Measurements from ENCODE around the gene GNRH2.

DNA sequence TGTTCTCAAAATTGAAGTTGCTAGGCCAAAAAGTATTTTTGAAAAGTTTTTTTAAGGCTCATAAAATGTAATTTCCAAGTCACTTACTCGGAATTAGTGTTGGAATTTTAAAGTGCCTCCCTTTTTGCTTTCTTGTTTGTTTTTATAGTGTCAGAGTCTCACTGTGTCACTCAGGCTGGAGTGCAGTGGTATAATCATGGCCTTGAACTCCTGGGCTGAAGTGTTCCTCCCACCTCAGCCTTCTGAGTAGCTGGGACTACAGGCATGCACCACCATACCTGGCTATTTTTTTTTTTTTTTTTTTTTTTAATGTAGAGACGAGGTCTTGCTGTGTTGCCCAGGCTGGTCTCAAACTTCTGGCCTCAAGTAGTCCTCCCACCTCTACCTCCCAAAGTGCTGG lies 40.0 kb upstream of the GNRH2 start:
- TF ChIP-seq, protein P1, sequence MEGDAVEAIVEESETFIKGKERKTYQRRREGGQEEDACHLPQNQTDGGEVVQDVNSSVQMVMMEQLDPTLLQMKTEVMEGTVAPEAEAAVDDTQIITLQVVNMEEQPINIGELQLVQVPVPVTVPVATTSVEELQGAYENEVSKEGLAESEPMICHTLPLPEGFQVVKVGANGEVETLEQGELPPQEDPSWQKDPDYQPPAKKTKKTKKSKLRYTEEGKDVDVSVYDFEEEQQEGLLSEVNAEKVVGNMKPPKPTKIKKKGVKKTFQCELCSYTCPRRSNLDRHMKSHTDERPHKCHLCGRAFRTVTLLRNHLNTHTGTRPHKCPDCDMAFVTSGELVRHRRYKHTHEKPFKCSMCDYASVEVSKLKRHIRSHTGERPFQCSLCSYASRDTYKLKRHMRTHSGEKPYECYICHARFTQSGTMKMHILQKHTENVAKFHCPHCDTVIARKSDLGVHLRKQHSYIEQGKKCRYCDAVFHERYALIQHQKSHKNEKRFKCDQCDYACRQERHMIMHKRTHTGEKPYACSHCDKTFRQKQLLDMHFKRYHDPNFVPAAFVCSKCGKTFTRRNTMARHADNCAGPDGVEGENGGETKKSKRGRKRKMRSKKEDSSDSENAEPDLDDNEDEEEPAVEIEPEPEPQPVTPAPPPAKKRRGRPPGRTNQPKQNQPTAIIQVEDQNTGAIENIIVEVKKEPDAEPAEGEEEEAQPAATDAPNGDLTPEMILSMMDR (IDR thresholded peaks at IDR 0.05; ENCODE audit: poor library complexity): no peak
- TF ChIP-seq EZH2 (IDR thresholded peaks at IDR 0.05; ENCODE audit: borderline replicate concordance): no peak
